ENCODE results near the gene PARD3. TPM values are rescaled to one million over a fixed set of nuclear protein-coding genes. Genes with fewer than 3 reads are reported as not detected.

Gene PARD3
- total RNA-seq, 4 donors from 2014 or later = 27.3 to 65.3 (median 55.6) TPM

- no peak overlapping the region for H3K4me3 ChIP-seq
- H3K4me1 ChIP-seq = peaks cover 0 to 18% (median 8%) of the 10 kb centered on the region in 4 donors
- in situ Hi-C loops (cut with MboI; ENCODE audit: low pct_ligation_motif_present in 1 of 4, low pct_unique_long_range_greater_than_20kb in 1 of 4, low sequenced_read_pairs in 3 of 4) = no loop called here
- TF ChIP-seq EP300 (IDR thresholded peaks at IDR 0.05; ENCODE audit: low read depth) = no peak
- no peak for TF ChIP-seq POLR2A (IDR thresholded peaks at IDR 0.05)
- no peak for TF ChIP-seq CTCF (IDR thresholded peaks at IDR 0.05)
- no peak for TF ChIP-seq POLR2AphosphoS5 (IDR thresholded peaks at IDR 0.05)
- no peak for DNase-seq
- H3K9me3 ChIP-seq = no peaks in the 10 kb centered on the region
- H3K27ac ChIP-seq = no peak overlapping the region
- intact Hi-C loops (cut with DNase I; ENCODE audit: low total_unique reads) = no loop called here
- no peaks in the 10 kb centered on the region for H3K27me3 ChIP-seq
- H3K36me3 ChIP-seq = no peaks in the 10 kb centered on the region
- 92 to 100% methylated on average over 3 of the region's 3 CpGs for WGBS, 2 donors (ENCODE audit: low coverage in 1 of 2)
Measured at GRCh38 chr10:34549001-34549400, 266.1 kb downstream of the PARD3 start.

- no peak overlapping the region for H3K27ac ChIP-seq
- WGBS, 2 donors (ENCODE audit: low coverage in 1 of 2) = 62 to 75% methylated on average over 4 of the region's 4 CpGs
- DNase-seq = no peak
- in situ Hi-C loops (cut with MboI; ENCODE audit: low pct_ligation_motif_present in 1 of 4, low pct_unique_long_range_greater_than_20kb in 1 of 4, low sequenced_read_pairs in 3 of 4) (no loop called here), intact Hi-C loops (cut with DNase I; ENCODE audit: low total_unique reads) (no loop called here)
- peaks cover 0 to 18% (median 8%) of the 10 kb centered on the region in 4 donors for H3K4me1 ChIP-seq
- no peaks in the 10 kb centered on the region for H3K9me3 ChIP-seq
- no peaks in the 10 kb centered on the region for H3K36me3 ChIP-seq
- H3K27me3 ChIP-seq = no peaks in the 10 kb centered on the region
- no peak overlapping the region for H3K4me3 ChIP-seq
- TF ChIP-seq CTCF (IDR thresholded peaks at IDR 0.05) = no peak
Measured at GRCh38 chr10:34548466-34548865, 266.6 kb downstream of the PARD3 start.

GRCh38 chr10:34547695-34548094, 267.4 kb downstream of the PARD3 start:
- DNase-seq = no peak
- Histone ChIP-seq H3K9me3 (no peaks in the 10 kb centered on the region), H3K36me3 (no peaks in the 10 kb centered on the region), H3K27ac (no peak overlapping the region), H3K27me3 (no peaks in the 10 kb centered on the region), H3K4me1 (peaks cover 0 to 18% (median 8%) of the 10 kb centered on the region in 4 donors), H3K4me3 (no peak overlapping the region)
- in situ Hi-C loops (cut with MboI; ENCODE audit: low pct_ligation_motif_present in 1 of 4, low pct_unique_long_range_greater_than_20kb in 1 of 4, low sequenced_read_pairs in 3 of 4) = no loop called here
- intact Hi-C loops (cut with DNase I; ENCODE audit: low total_unique reads) = no loop called here
- 57 to 78% methylated on average over 2 of the region's 2 CpGs for WGBS, 2 donors (ENCODE audit: low coverage in 1 of 2)
- TF ChIP-seq POLR2AphosphoS5 (IDR thresholded peaks at IDR 0.05) (no peak), EP300 (IDR thresholded peaks at IDR 0.05; ENCODE audit: low read depth) (no peak), CTCF (IDR thresholded peaks at IDR 0.05) (no peak), POLR2A (IDR thresholded peaks at IDR 0.05) (no peak)

- H3K27me3 ChIP-seq = no peaks in the 10 kb centered on the region
- no peak for DNase-seq
- H3K36me3 ChIP-seq = no peaks in the 10 kb centered on the region
- no peak for TF ChIP-seq POLR2A (IDR thresholded peaks at IDR 0.05)
- no peak for TF ChIP-seq POLR2AphosphoS5 (IDR thresholded peaks at IDR 0.05)
- TF ChIP-seq EP300 (IDR thresholded peaks at IDR 0.05; ENCODE audit: low read depth) = no peak
- TF ChIP-seq CTCF (IDR thresholded peaks at IDR 0.05) = no peak
- in situ Hi-C loops (cut with MboI; ENCODE audit: low pct_ligation_motif_present in 1 of 4, low pct_unique_long_range_greater_than_20kb in 1 of 4, low sequenced_read_pairs in 3 of 4) (no loop called here), intact Hi-C loops (cut with DNase I; ENCODE audit: low total_unique reads) (no loop called here)
- 43 to 59% methylated on average over 3 to 5 of the region's 5 CpGs for WGBS, 2 donors (ENCODE audit: low coverage in 1 of 2)
- no peak overlapping the region for H3K27ac ChIP-seq
- no peaks in the 10 kb centered on the region for H3K9me3 ChIP-seq
- no peak overlapping the region for H3K4me3 ChIP-seq
- H3K4me1 ChIP-seq = peaks cover 0 to 18% (median 8%) of the 10 kb centered on the region in 4 donors
Measured at GRCh38 chr10:34547291-34547690, 267.8 kb downstream of the PARD3 start.
